ENCODE results near the gene SCIMP.

DNA sequence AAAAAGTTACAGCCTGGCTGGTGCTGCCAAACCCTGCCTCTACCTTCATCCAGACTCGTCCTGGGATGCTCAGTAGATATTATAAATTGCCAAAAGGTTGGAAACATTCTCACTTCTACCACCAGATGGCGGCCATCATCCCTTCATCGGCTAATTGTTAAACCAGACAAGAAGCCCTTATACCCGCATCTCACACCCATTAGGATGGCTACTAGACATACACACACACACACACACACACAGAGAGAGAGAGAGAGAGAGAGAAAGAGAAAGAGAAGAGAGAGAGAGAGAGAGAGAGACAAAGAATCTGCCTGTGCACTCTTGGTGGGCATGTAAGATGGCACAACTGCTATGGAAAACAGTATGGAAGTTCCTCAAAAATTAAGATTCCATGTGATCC is 15.0 kb upstream of the SCIMP start:
- TF ChIP-seq ZSCAN25 (CRISPR knock-in tag; IDR thresholded peaks at IDR 0.05) (no peak), MXI1 (IDR thresholded peaks at IDR 0.05; ENCODE audit: borderline replicate concordance, low read depth, low read length) (no peak), PREB (CRISPR knock-in tag; IDR thresholded peaks at IDR 0.05) (no peak), RELA (CRISPR knock-in tag; IDR thresholded peaks at IDR 0.05) (no peak), BCL3 (CRISPR knock-in tag; IDR thresholded peaks at IDR 0.05) (no peak), ZNF274 (CRISPR knock-in tag; IDR thresholded peaks at IDR 0.05) (no peak), ZFP1 (CRISPR knock-in tag; IDR thresholded peaks at IDR 0.05) (no peak), ZSCAN29 (CRISPR knock-in tag; conservative IDR thresholded peaks at IDR 0.05) (no peak), JUN (CRISPR knock-in tag; IDR thresholded peaks at IDR 0.05) (no peak), ZNF841 (CRISPR knock-in tag; IDR thresholded peaks at IDR 0.05; ENCODE audit: borderline replicate concordance) (no peak)
- TF ChIP-seq, protein P1, sequence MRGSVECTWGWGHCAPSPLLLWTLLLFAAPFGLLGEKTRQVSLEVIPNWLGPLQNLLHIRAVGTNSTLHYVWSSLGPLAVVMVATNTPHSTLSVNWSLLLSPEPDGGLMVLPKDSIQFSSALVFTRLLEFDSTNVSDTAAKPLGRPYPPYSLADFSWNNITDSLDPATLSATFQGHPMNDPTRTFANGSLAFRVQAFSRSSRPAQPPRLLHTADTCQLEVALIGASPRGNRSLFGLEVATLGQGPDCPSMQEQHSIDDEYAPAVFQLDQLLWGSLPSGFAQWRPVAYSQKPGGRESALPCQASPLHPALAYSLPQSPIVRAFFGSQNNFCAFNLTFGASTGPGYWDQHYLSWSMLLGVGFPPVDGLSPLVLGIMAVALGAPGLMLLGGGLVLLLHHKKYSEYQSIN (CRISPR knock-in tag; IDR thresholded peaks at IDR 0.05; ENCODE audit: borderline replicate concordance): no peak
- TF ChIP-seq, protein P2, sequence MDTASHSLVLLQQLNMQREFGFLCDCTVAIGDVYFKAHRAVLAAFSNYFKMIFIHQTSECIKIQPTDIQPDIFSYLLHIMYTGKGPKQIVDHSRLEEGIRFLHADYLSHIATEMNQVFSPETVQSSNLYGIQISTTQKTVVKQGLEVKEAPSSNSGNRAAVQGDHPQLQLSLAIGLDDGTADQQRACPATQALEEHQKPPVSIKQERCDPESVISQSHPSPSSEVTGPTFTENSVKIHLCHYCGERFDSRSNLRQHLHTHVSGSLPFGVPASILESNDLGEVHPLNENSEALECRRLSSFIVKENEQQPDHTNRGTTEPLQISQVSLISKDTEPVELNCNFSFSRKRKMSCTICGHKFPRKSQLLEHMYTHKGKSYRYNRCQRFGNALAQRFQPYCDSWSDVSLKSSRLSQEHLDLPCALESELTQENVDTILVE (CRISPR knock-in tag; IDR thresholded peaks at IDR 0.05): no peak
- TF ChIP-seq, protein P3, sequence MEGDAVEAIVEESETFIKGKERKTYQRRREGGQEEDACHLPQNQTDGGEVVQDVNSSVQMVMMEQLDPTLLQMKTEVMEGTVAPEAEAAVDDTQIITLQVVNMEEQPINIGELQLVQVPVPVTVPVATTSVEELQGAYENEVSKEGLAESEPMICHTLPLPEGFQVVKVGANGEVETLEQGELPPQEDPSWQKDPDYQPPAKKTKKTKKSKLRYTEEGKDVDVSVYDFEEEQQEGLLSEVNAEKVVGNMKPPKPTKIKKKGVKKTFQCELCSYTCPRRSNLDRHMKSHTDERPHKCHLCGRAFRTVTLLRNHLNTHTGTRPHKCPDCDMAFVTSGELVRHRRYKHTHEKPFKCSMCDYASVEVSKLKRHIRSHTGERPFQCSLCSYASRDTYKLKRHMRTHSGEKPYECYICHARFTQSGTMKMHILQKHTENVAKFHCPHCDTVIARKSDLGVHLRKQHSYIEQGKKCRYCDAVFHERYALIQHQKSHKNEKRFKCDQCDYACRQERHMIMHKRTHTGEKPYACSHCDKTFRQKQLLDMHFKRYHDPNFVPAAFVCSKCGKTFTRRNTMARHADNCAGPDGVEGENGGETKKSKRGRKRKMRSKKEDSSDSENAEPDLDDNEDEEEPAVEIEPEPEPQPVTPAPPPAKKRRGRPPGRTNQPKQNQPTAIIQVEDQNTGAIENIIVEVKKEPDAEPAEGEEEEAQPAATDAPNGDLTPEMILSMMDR (CRISPR knock-in tag; IDR thresholded peaks at IDR 0.05): peak; percentile 82
